ENCODE measurements around the gene TSPAN15.
A peak's percentile ranks its signal among the peaks of the same experiment; 100 is the strongest.

Gene TSPAN15

DNA sequence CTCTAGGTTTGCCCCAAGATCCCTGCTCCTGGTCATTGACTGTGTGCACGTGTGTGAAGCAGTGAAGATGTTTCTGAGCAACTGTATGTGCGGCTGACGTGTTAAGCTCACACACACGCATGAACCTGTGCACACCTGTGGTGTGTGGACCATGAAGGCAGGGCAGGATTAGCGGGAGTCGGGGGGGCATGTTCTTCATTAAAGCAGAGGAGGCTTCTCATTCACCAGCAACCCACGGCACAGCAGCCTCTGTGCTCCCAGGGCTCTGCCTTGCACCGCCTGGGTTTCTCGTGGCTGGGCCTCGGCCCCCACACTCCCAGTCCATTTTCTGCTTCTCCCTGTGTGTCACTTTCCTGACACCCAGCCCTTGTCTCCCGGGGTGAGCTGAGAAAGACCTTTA is 33.7 kb upstream of the TSPAN15 start:
- DNase-seq (no peak), ATAC-seq (no peak)

- DNase-seq, result no peak
- no peak for ATAC-seq
Observed at GRCh38 chr10:69418052-69418752, 33.1 kb upstream of the TSPAN15 start.

DNA sequence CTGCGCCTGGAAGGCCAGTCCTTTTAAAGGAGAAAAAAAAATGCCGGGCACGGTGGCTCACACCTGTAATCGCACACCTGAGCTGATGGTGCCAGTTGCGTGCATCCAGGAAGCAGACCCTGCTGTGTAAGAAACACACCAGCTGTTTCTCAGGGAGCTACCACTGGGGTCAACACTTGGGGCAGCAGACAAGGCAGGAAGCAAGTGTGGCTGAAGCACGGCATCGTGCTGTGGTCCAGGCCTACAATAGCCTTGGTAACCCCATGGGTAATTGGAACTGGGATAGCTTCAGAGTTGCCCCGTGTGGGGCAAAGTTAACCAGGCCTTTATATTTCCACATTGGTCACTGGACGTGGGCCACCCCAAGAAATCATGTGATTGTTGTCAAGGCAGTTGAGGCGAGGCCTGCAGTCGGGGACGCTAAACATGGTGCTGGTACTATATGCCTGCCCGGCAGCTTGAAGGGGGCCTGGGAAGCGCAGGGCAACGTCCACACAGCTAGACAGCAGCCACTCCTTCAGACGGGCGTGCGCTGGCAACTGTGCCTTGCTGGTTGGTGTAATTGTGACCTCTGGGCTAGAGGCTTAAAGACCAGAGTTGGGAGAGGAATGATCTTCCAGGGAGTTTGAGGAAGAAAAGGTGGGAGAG is 32.0 kb upstream of the TSPAN15 start:
- ATAC-seq, result no peak

DNA sequence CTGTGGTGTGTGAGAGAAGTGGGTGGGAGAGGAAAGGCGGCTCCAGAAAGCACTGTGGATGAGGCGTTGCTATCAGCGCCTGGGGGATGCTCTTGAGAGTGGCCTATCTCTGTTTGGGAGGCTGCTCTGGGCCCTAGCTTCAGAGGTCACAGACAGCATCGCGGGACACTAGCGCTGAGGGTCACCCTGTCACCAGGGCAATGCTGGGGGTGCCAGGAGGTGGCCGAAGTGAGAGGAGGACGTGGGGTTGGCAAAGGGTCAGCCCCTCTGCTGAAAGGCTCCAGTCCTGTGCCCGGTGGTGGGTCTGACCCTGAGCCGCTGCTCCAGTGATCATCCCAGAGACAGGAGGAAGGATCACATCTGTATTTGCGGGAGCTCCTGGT is 31.5 kb upstream of the TSPAN15 start:
- ATAC-seq (no peak), DNase-seq (no peak)

More for the DNA sequence above, 32.0 kb upstream of the TSPAN15 start:
- no peak for DNase-seq

GRCh38 chr10:69421611-69422308 is 29.5 kb upstream of the TSPAN15 start:
- ATAC-seq (peak; percentile 14), DNase-seq (no peak)

DNA sequence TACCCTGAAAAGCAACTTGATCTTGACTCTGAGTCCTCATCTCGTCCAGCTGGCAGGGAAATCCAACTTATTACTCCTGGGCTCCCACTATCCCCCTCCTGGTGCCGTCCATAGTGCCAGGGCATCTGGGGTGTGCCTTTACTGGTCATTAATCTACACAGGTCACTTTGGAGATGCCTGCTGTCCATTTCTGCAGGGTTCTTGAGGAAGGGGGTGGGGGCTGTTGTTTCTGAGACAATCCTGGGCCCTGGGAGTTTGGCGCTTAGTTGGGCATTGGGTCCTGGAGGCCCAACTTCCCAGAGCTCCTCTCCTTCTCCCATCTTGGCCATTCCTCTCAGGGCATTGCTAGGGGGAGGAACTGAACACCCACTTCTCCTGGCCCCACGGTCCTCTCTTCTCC is 28.6 kb upstream of the TSPAN15 start:
- ATAC-seq, result no peak
- DNase-seq, result no peak

GRCh38 chr10:69425041-69425440 is 26.2 kb upstream of the TSPAN15 start:
- no peak for DNase-seq
- no peak for ATAC-seq

DNA sequence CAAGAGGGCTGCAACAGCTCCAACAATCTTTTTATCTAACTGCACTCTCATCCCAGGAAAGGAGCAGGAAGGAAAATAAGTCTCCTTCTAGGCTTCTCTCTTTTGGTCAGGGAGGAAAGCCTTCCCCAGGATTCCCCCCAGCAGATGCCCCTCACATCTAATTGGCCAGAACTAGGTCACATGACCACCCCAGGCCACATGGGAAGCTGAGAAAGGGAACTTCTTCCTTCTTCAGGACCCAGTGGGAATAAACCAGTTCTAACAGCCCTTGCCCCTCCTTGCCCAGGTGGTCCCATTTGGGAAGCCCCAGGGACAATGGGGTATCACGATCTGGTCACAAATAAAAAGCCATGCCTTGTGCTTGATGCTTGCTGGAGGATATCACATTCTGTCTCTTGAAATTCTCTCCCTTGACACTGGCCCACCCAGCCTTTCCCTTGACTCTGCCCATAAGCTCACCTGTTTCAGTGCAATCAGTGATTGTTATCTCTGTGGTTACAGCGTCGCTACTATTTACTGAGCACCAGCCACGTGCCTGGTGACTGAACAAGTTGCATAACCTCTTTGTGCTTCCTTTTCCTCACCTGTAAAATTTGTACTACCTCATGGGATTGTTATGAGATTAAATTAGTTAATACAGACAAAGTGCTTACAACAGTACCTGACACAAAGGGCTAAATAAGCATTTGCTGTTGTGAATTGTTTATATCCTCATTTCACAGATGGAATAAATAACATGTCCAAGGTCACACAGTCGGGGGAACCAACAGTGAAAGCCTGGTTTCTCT is 25.6 kb upstream of the TSPAN15 start:
- ATAC-seq (no peak), DNase-seq (no peak)

DNA sequence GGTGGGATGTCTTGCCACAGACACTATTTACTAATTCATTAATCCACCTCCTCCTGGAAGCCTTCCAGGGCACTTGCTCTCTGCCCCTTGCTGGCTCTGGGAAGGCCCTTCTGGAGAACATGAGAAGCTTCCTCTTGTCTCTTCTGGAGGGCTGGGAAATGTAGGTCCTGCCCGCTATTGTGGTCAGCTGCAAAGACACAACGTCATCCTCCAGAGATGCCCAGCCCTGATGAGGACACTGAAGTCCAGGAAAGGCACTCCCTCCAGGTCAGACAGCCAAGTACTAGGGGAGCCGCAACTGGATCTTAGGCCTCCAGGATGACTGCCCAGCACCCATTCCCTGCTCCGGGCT is 24.9 kb upstream of the TSPAN15 start:
- no peak for ATAC-seq
- no peak for DNase-seq

- no peak for ATAC-seq
- no peak for DNase-seq
Observed at GRCh38 chr10:69428165-69428564, 23.1 kb upstream of the TSPAN15 start.

DNA sequence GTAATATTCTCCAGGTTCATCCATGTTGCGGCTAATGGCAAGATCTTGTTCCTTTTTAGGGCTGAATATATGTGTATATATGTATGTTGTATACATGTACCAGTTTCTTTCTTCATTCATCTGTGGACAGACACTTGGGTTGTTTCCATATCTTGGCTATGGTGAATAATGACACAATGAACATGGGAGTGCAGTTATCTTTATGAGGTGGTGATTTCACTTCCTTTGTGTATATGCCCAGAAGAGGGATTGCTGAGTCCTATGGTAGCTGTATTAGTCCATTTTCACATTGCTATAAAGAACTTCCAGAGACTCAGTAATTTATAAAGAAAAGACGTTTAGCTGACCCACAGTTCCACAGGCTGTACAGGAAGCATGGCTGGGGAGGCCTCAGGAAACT is 17.1 kb upstream of the TSPAN15 start:
- no peak for ATAC-seq
- DNase-seq, result no peak

GRCh38 chr10:69434926-69435325 is 16.3 kb upstream of the TSPAN15 start:
- DNase-seq (no peak), ATAC-seq (no peak)

DNA sequence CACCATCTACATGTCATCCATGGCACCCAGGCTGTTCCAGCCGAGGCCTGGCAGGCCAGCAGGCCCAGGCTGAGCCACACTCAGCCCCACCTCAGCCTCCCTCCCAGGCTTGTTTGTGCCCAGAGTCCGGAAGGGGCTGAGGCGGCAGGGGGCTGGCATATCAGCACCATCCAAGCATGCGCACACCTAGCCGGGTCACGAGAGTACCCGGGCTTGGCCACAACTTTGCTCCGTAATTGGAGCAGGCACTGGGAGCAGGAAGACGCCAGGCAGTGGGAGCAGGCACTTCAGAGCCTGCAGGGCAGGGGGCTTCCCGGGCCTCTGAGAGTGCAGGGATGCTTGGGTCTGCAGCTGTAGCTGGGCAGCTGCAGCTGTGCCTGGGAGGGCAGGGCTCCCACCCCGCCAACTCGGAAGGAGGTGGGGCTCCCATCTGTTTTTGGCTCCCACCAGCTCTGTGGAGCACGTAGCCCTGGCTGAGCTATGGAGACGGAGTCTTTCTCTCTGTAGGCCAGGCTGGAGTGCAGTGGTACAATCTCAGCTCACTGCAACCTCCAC is 15.2 kb upstream of the TSPAN15 start:
- no peak for DNase-seq
- no peak for ATAC-seq

GRCh38 chr10:69437321-69438259 is 13.7 kb upstream of the TSPAN15 start:
- DNase-seq (no peak), ATAC-seq (no peak)

DNA sequence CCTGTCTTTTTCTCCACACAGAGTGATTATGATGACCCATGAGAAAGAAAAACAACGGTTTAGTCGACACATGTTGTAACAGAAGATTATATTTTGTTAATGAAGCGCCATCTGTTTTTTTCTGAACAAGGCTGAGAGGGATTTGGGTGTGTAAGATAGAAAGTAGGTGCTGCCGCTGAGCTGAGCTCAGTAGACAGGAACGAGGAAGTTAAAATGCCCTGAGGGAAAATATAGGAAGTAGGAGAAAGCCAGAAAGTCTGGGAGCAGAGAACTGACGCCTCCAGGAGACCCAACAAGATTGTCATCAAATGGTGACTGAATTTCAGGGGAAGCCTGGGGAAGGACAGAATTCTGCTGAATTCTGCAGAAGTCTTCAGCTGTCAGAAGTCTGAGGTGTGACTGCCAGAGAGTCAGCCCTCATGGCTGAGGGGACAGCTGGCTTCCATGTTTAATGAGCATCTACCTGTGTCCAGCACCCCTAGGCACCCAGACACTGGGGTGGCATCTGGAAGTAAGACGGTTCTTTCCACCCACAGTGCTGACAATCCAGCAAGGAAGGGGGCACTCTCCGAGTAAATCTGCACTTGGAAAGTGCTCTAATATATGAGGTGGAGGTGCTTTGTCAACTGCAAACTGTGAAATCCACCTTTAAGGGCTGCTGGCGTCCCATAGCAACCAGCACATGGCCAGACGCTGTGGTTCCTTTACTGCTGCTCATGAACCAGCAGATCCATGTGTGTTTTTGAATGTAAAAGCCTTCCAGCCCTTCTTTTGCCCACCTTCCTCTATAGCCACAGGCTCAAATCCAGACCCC is 12.5 kb upstream of the TSPAN15 start:
- DNase-seq (no peak), ATAC-seq (no peak)

GRCh38 chr10:69439350-69439739 is 11.9 kb upstream of the TSPAN15 start:
- ATAC-seq, result no peak
- no peak for DNase-seq

GRCh38 chr10:69439813-69440506 is 11.3 kb upstream of the TSPAN15 start:
- ATAC-seq (no peak), DNase-seq (no peak)

DNA sequence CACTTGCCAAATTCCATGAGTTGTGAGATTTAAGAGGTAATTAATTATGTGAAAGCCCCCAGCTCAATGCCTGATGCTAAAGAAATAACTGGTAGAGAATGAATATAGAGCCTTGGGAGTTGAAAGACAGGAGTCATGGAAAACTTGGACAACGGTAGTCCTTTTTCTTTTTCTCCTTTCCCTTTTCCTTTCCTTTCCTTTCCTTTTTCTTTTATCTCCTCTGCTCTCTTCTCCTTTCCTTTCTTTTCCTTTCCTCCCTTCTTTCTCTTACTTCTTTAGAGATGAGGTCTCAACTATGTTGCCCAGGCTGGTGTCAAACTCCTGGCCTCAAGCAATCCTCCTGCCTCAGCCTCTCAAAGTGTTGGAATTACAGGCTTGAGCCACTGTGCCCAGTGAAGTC is 7.9 kb upstream of the TSPAN15 start:
- no peak for ATAC-seq

GRCh38 chr10:69445041-69445440 is 6.2 kb upstream of the TSPAN15 start:
- no peak for ATAC-seq
- DNase-seq, result no peak

More for the DNA sequence above, 7.9 kb upstream of the TSPAN15 start:
- DNase-seq, result no peak

GRCh38 chr10:69446229-69446628 is 5.0 kb upstream of the TSPAN15 start:
- DNase-seq (no peak), ATAC-seq (no peak)
